GM21529 (cell line): ENCODE results near the gene NFATC1.

ENCODE experiments used
- ATAC-seq: cut with Tn5 transposase; IDR thresholded peaks from one replicate; pipeline ENCODE4 v1.9.1; 2021; ENCODE audit not compliant: unreplicated experiment

NFATC1 gene

DNA sequence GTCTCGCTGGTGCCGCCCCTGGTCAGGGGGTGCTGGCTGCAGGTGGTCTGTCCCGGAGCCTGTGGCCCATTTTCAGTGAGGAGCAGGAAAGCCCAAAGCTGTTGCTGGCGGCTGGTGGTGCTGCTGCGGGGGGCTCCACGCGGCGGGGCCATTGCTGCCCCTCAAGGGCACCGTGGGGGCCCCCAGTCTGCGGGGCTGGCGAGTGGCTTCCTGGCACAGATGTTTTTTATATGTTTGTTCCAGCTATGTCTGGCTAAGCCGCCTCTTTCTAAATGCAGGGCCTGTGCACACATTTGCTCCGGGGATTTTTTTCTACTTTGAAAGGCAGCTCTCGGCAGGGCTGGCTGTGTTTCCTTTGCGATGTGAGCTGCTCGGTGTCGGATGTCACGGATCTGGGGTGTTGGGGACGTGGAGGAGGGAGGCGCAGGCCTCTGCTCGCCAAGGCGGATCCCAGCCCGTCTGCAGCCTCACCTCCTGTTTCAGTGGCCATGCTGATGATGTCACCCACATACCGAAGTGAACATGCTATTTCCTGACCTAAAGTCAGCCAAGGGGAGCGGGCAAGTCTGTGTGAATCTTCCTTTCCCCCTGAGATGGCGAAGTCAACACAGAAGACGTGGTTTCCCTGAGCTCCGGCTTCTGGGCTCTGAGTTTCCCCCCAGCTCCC is 171.9 kb downstream of the NFATC1 start:
- ATAC-seq = no peak

DNA sequence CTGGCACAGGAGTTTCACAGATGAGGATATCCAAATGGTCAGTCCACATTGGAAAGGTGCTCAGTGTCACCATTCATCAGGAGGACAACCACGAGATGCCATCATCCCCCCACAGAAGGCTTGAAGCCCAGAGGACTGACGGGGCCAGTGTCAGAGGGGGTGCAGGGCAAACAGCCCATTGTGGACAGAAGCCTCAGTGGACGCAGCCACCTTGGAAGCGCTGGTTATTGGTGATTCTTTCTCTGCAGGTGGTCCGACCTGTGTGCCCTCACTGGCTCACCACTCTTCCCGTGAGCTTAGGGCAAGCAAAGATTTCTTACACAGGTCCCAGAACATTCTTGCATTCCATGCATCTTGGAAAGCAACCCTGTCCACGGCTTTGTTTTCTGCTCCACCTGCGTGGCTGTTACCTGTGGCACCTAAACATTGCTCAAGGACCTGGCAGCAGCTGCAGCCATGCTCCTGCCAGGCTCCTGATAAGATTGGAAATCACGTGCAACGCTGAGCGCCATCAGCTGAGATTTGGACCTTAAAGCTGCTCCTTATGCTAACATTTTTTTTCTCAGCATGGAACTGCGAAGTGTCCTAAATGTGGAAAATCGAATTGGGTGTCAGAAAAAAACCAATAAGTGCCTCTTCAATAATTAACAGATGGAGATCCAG is 172.9 kb downstream of the NFATC1 start:
- no peak for ATAC-seq

DNA sequence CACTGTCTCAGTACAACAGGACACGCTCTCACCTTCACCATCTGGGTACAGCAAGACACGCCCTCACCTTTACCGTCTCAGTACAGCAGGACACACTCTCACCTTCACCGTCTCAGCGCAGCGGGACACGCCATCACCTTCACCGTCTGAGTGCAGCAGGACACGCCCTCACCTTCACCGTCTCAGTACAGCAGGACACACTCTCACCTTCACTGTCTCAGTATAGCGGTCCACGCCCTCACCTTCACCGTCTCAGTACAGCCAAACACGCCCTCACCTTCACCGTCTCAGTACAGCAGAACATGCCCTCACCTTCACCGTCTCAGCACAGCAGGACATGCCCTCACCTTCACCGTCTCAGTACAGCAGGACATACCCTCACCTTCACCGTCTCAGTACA is 174.0 kb downstream of the NFATC1 start:
- no peak for ATAC-seq

DNA sequence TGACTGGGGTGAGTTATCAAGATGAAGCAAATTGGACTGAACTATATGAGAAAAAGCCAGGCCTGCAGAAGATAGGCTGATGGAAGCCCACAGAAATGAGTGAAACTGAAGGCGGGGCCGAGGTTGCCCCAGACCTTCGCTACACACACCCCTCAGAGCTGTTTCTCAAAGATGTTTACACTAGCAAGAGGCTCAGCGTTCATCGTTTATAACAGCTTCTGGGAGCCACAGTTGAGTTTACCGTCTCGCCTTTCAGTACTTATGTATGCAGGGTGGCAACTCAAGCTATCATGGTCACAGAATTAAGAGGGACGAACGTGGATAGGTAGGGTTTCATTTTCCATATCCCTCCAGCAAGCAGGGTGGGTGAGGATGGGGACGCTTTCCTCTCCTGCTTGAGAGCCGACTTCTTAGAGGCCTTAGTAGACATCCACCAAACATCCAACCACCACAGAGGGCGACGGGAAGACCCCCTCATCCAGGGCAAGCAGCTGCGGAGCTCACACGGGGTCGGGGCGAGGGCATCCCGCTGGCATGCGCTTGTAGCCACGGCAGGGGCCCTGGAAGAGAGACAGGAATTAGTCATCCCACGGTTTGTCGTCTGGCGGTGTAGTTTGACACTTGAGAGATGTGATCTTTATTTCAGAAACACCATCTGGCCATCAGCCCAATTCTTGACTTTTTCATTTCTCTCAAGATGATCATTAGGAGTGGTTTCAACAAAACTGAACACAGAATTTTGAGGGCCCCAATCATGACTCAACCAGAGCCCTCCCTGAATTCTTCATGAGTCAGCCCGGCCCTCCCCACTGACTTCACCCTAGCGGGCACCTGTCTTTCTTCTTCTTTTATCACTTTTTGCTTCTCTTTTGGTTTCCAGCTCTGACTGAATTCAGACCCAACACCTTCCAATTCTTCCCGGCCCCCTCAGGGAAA is 174.8 kb downstream of the NFATC1 start:
- ATAC-seq = no peak

DNA sequence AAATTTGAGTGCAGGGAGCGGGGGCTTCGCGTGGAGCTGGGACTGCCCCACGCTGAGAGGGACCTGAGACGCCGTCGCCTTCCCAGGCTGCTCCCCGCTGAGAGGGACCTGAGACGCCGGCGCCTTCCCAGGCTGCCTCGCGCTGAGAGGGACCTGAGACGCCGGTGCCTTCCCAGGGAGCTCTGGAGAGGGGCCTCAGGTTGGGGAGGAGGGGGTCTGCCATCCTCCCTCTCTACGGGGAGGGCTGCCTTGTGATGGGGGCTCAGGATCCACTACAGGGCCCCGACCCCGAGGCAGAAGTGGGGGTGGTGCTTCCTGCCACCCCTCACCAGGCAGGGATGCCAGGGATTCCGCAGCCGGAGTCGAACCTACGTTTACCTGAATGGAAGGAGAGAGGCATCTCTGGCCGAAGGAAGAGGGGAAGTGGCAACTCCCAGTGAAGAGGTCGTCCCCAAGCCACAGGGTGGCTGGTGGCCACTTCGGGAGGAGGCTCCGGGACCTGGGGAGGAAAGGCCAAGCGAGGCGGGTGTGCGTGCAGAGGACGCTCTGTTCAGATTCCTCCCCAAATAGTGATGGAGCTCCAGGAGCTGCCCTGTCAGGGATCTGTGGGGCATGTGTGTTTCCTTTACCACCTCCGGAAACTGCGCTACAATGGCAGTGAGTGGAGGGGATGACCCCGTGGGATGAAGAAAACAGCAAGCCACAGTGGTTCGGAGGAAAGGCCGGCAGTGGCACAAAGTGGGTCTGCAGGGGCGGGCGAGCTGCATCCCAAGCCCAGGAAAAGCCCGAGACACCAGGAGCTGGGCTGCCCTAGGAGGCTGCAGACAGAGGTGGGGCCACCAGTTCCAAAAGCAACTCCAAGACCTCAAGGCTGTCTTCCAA is 175.7 kb downstream of the NFATC1 start:
- no peak for ATAC-seq

DNA sequence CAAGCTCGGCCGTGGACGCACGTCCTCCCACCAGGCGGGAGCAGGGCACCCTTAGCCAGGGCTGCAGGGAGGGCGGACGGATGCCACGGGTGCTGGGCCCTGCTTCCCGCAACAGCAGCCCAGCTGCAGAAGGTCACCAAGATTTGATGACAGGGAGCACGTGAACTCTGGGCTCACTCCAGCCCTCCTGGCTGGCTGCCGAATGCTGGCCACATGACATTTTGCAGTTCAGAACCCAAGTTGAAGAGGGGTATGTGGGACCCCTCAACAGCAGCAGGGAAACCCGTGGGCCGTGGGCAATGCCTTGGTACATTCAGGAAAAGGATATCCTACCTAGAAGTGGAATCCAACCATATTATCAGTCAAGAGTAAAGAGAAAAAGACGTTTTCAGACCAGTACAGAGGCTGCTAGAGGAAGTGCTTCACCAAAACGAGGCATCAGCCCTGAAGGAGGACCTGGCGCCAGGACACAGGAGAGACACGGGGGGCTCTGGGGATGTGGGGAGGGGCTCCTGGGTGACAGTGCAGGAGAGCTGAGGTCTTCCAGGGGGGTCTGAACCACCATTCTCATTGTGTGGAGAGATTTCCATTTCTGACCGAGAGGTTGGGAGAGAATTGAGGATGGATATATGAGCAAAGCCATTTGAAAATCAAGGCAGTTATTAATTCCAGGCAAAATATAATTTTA is 176.5 kb downstream of the NFATC1 start:
- ATAC-seq = no peak

DNA sequence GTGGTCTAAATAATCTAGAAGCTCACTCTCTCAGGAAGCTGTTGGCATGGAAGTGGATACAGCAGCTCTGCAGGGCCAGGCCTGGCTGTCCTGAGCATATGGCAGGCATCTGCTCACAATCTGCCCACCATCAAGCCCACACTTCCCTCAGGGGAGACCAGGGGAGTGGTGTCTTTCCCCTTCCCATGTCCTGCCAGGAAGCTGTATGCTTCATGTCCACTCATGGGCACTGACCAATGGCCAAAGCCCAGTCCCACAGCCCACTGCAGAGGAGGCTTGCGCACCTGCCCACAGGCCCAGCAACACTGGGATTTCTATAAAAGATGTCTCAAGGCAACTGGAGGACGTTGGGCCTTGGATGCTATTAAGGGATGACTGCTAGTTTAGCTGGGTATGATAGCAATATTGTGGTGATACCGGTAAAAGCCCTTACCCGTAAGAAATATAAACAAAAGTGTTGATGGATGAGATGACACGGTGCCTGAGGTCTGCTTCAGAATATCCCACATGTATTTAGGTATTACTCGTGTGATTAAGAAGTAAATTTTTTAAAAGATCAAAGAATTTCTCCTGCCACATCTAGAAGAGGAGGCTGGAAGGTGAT is 177.2 kb downstream of the NFATC1 start:
- ATAC-seq = no peak

DNA sequence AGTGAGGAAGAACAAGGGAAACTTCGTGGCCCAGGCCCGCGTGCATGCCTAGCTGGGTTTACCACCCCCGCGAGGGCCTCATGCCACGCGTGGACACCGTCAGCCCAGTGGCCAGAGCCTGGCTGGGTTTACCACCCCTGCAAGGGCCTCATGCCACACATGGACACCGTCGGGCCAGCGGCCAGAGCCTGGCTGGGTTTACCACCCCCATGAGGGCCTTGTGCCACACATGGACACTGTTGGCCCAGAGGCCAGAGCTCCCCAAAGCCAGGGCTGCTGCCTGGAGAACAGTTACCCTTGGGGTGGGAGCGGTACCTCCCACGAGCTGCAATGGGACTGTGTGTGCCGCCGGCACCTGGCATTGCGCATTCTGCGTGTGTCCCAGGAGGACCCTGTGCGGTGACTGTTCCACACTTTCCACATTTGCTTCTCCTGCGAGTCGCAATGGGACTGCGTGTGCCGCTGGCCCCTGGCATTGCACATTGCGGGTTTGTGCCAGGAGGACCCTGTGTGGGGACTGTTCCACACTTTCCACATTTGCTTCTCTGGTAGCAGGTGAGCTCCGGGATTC is 178.3 kb downstream of the NFATC1 start:
- ATAC-seq = no peak

DNA sequence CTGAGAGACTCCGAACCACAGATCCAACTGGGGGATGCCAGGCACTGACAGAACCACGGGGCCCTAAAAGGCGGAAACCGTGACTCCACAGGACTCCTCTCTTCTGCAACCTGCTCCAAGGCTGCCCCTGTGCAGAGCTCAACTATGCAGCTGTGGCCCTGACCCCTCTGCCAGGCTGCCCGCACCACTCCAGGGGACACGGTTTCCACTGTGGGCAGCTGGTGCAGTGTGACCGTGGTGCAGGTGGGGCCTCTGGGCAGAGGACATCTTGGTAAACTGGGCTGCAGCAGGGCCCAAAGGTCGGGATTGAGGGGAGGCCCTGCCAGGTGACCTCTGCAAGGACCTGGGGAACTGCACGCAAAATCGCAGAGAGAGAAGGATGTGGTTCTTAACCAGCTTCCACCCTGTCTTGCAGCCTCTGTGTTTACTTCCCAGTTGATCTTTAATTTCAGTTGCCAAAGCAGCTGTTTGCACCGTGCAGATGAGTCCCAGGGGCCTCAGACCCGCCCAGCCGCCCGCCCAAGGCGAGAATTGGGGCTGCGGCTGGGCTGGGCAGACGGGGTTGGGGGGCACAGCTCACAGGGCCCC is 179.3 kb downstream of the NFATC1 start:
- no peak for ATAC-seq

DNA sequence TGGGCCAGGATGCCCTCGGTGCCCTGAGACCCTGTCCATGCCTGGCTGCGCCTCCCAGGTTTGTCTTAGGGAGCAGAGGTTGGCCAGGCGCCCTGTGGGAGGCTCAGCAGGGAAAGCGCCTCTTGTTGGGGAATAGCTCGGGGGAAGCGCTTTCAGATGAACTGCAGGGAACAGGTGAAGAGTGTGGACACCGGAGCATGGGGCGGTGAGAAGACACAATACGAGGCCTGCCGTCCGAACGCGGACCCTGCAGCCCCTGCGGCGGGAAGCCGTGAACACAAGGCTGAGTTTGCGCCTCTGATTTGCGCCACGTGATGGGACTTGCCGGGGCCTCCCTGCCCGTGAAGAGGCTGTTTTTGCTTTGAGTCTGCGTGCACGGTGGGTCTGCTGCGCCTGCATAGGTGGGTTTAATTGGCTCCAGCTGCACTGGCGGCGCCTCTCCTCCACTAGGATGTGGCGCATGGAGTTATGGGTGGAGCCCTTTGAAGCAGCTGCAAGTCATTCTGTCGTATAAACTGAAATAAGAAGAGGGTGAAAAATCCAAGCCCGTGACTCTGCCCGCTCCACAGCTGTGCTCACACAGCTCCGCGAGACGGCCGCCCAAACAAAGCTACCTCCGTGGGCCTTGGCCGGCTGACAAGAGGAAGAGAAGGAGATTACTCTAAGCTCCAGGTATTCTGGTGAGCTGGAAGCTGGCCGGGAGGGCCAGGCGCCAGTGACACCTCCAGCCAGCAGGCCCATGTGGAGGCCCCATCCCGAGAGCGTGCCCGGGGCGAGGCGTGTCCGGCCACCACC is 180.4 kb downstream of the NFATC1 start:
- no peak for ATAC-seq

DNA sequence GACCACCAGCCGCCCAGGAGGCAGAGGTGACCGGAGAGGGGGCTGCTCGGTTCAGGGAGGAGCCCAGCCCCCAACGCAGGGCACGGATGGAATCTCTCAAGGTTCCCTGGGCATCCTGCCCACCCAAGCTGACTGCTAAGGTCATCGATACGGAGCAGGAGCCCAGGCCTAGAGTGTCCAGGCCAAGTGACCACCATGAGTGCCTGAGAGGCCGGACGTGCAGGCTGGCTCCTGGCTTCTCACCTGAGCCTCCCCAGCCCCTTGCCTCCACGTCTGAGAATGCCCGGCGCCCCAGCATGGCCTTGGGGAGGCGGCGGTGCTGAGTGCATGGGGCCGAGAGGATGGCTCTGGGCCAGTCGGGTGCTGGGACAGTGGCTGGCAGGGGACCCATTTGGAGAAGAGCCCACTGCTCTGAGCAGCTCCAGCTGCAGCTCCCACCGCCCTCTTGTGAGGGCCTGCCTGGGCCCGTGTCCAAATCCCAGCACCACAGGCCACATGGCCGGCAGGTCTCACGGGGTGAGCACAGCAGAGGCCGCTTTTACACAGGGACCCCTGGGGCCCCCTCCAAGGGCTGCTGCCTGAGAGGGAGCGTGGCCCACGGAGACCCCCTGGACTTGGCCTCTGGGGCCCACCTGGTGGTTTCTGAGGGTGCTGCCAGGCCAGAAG is 181.1 kb downstream of the NFATC1 start:
- no peak for ATAC-seq

DNA sequence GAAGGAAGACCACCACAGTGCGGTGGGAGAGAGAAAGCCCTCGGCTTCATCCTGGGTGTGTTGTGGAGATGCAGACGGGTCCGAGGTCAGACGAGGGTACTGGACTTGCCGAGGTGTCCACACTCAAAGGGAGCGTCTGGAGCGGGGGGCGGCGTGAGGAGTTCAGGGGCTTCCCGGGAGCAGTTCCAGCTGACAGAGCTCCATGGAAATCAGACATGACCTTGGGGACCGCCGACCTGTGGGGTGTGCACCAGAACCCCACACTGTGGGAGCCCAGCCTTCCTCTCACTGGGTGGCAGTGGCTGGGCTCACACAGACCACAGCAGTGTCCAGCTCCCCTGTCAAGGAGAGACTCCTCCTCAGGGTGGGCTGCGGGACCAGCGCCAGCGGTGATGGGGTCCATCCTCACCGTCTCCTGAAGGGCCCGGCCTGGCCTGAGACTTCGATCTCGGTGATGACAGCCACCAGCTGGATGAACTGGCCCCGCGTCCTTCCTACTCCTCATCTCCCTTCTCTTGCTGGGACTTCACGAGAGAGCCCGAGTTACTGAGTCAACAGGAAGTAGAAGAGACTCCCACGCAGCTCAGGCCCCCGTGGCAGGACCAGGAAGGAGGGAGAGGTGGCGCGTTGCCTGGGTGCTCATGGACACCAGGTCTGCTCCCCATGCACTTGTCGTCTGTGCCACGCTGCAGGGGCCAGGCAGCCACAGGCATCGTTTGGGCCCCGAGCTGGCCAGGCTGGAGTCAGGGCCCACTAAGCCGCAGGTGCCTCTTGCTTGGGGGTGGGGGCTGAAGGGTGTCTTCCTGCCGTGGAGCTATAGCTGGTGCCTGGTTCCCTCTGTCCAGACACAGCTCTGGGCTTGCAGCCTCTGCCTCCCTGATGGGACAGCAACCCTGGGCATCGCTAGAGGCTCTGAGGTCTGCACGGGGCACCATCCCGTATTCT is 182.0 kb downstream of the NFATC1 start:
- no peak for ATAC-seq

DNA sequence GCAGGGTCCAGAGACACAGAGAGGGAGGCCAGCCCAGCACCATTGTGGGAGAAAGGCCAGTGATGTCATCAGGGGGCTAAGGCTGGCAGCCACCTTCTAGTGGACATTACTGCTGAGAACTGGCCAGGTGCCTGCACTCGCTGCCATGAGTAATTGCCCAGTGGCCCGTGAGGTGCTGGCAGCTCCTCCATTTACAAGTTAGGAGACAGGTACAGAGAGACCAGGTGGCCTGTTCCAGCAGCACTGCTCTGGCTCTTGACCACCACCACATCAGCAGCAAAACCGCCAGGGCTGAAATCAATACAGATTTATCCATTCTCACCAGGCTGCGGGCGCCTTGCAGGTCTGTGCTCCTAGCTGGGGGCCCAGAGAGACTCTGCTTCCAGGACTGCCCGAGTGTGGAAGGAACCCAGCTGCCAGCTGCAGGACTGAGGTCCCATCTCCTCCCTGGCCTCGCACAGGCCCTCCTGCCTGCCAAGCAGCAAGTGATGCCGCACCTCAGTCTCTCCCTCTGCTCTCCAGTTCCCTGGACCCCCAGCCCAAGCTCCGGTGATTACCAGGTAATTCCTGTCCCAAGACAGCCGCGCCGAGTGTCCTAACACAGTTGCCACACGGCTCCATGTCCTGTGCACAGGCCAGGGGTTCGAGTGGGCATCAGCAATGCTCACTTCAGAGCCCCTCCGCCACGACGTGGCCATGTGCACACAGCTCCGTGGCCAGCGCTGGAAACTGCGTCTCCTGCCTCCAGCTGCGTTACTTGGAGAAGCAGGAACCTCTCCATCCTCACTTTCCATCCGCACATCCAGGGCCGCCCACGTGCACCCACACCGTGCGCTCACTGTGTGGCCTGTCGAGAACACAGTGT is 182.9 kb downstream of the NFATC1 start:
- no peak for ATAC-seq
